Posterior cingulate gyrus (tissue), 11 donors: Measurements from ENCODE around the gene KLC4.
"Not testable (repeated sequence)": the region's sequence is repeated elsewhere in the genome, so short reads cannot be mapped to it uniquely, and the experiment has no call there.

Experiments
- DNase-seq, 10 donors: peaks; one replicate each; pipeline versions ENCODE4 v3.0.0 to v3.0.0-alpha.2; 2020 to 2021; ENCODE audit warnings: mixed read lengths in 3 of 10
- intact Hi-C: fragments of 100-400 bp; cut with DNase I; formaldehyde crosslinking; loops from one replicate; pipeline ENCODE4 v1.15.1; 2023

KLC4 gene

DNA sequence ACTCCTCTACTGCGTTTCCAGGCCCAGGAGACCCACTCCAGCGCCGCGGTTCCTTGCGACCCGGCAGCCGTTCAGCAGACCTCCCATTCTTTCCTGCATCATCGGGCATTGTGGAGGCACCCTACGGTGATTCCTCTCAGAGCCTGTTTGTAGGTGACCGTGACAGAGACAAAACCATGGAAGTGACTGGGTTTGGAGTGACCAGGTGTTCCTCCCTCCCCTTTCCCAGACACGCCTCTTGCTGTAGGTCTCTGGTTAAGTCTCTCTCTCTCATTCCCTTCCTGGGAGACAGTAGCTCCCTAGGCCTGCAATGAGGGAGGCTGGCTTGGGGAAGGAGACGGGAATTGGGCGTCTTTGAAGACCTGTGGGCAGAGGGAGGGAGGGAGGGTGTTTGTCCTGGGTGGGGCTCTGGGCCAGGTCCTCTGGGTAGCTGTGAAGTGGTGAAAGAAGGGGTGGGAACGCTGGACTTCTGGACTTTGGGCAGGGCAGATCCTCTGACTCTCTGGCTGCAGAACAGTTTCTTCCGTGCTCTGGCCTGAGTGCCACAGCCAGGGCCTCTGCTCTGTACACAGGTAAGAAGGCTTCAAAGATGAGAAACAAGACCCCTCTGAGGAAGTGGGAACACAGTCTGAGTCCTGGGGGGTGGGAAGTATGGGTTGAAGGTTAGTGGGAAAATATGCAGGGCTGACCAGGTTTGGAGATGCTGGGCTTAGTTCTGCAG, 763 bp downstream of the KLC4 start:
- DNase-seq: peak in 1 of 10 donors; percentile 66
- intact Hi-C loops: no loop called here

DNA sequence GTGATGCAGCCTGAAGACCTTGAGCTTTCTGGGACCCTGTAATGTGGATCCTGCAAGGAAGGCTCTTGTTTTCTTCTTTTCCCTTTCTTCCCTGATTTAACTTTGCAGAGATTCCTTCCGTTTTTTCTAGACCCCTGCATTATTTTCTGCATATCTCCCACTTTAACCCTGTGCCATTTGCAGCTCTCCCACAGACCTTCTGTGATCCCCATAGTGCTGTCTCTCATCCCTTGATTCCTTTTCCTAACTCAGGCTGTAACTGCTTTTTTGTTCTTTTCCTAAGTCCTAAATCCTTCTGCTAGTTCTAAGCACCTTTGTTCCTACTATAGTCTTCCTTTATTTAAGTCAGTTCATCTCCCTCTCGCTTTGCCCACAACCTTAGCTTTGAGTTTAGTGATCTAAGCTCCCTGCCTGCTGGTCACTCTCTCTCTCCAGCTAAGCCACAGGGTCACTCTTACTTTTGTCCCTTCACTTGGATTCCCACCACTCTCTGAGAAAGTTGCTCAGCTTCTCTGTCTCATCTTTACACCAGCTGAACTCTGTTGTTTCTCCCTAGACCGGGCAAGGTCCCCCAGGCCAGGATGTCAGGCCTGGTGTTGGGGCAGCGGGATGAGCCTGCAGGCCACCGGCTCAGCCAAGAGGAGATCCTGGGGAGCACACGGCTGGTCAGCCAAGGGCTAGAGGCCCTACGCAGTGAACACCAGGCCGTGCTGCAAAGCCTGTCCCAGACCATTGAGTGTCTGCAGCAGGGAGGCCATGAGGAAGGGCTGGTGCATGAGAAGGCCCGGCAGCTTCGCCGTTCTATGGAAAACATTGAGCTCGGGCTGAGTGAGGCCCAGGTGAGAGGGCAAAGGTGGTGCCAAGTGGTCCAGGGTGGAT, 1.6 kb downstream of the KLC4 start:
- peak in 1 of 10 donors; percentile 48 for DNase-seq
- intact Hi-C loops: no loop called here

DNA sequence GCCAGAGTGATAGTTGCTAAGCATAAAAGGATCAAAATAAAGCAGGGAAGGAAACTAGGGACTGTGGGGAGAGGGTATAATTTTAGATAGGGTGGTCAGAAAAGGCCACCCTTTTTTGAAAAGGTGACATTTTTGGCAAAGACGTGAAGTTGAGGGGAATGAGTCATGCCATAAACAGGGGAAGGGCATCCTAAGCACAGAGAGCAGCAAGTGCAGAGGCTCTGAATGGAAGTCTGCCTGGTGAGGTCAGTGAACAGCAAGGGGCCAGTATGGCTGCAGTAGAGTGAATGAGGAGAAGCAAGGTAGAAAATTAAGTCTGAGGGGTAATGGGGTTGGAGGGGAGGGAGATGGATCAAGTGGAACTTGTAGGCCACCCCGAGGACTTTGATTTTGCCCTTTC, 2.4 kb downstream of the KLC4 start:
- intact Hi-C loops: no loop called here
- DNase-seq: no peak

DNA sequence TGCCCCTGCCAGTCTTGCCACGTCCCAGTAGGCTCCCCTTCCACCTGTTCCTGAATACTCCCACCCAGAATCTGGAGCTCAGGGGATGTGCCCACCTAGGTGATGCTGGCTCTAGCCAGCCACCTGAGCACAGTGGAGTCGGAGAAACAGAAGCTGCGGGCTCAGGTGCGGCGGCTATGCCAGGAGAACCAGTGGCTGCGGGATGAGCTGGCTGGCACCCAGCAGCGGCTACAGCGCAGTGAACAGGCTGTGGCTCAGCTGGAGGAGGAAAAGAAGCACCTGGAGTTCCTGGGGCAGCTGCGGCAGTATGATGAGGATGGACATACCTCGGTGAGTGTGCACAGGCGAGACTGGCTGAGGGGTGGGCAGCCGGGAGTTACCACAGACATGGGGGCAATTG, 3.4 kb downstream of the KLC4 start:
- peak in 1 of 10 donors; percentile 58 for DNase-seq
- intact Hi-C loops: no loop called here

DNA sequence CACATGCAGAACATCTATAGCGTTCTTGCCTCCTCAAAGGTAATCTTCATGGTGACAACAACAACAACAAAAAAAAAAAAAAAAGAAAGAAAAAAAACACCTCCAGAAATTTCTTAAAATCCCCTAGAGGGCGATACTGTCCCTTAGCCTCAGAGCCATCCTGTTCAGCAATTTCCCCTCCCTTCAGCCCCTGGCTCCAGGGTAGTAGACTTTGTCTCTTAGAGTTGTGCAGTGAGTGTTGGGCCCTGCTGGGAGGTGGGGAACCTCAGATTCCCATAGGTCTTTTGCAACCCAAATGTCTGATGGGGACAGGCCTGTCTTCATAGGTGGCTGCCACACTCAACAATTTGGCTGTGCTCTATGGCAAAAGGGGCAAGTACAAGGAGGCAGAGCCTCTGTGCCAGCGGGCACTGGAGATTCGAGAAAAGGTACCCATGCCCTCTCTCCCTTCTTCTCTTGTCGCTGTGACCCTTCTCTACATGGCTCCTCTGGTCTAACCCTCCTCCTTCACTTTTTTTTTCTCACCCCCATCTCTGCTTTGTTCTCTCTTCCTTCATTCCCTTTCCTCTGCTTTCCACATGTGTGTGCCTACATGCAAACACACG, 10.7 kb downstream of the KLC4 start:
- DNase-seq: peak in 1 of 10 donors; percentile 17
- intact Hi-C loops: no loop called here

DNA sequence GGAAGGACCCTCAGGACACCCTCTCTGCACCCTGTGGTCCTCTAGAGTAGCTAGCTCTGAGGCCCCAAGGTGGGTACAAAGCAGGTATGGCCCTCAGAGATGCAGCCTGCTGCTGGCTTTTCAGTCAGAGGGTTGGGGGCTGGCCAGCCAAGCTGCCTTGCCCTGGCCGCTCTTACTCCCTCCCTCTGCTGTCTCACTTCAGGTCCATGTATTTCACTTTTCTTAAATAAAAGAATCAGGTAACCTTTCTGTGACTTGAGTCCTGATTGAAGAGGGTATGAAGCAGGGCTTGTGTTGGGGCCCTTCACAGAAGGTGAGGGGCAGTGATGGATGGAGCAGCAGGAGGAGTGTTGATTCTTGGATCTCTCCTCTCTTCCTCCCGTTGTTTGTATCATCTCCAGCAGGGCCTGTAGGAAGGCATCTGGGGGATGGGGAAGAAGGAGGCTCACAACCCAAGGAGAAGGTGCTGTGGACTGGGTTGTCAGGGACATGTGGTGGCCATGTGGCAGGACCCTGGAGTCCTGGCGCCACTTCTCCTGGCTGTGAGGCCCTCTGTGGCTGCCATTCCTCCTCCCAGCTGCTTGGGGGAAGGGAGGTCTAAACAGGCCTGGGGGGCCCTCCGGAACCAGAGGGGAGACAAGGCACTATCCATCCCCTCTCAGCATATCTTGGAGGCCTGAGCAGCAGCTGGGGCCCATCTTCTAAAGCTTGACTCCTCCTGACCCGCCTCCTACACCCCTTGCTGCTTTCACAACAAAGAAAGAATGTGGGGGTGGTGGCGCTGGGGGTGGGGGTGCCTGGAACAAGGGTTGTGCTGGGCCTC, 15.6 kb downstream of the KLC4 start:
- intact Hi-C loops: loop anchor here (5.0 kb wide), 1 partner anchor 67 kb away; no protein-coding TSS in a partner anchor
- peak in 1 of 10 donors; percentile 64 for DNase-seq

DNA sequence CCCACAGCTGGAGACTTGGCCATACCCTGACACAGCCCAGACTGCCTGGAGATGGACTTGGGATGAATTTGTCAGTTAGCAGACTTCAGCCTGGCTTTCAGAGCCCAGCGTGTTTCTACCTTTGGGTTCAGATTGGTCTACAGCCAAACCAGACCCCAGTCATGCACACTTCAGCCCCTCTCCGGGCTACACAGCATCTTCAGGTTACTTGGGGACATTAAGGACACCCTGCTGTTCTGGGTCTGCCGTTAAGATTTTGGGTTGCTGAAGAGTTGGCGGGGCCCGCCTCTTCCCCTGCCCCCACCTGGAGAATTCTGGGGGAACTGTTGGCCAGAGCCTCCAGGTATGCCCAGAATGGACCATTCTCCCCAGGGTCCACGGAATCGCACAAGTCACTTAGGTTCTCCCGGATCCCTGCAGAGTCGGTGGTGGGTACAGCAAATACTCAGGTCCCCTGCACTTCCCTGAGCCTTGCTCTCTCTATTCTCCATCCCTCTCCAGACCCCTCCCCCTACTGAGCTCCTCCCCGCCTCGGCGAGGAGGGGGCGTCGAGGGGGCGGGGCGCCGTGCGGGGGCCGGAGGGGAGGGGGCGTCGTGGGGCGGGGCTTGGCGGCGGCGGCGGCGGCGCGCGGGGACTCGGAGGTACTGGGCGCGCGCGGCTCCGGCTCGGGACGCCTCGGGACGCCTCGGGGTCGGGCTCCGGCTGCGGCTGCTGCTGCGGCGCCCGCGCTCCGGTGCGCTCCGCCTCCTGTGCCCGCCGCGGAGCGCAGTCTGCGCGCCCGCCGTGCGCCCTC, 16.4 kb downstream of the KLC4 start, which contains the start of gene PTK7:
TSS of gene PTK7 (plus strand) at position 645 of the 794 bp plus-strand sequence. CDS start 175 bp downstream, outside the sequence.
- intact Hi-C loops: loop anchor here (5.0 kb wide), 1 partner anchor 66 kb away; no protein-coding TSS in a partner anchor
- peak in 5 of 10 donors; percentile 23 to 90 (median 44) for DNase-seq

DNA sequence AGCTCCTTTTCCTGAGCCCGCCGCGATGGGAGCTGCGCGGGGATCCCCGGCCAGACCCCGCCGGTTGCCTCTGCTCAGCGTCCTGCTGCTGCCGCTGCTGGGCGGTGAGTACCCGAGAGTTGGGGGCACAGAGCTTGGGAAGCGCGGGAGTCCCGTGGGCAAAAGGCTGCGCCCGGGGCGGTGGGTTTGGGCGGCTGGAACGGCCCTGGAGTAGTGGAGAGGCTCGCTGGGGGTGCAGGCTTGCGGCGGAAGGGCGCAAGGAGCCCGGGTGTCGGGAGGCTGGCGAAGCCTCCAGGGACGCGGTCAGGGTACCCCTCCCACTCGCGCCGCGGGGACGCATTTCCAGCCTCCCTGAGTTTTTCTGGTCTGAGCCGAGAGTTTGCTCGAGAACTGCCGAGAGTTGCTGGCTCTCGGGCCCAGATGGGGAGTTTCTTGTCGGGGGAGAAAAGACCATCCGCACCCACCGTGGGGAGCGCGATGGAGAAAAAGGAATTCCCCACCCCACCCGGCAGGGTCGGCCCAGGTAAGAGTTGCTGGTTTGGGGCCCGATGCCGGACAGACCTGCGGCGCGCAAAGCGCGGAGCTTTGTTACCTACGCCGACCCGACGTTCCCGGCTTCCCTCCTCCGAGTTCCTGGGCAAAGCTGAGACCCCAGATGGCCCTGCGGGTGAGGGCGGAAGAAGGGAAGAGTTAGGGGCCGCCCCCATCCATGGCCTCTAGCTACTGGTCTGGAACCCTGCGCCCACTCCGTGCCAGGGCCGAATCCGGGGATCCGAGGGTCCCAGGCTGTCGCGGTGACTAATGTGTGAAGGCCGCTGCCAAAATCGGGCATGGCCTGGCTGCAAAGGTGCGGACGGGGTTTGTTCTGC, 17.3 kb downstream of the KLC4 start:
- peak in 5 of 10 donors; percentile 14 to 85 (median 73) for DNase-seq
- intact Hi-C loops: loop anchor here (5.0 kb wide), 1 partner anchor 66 kb away; no protein-coding TSS in a partner anchor

DNA sequence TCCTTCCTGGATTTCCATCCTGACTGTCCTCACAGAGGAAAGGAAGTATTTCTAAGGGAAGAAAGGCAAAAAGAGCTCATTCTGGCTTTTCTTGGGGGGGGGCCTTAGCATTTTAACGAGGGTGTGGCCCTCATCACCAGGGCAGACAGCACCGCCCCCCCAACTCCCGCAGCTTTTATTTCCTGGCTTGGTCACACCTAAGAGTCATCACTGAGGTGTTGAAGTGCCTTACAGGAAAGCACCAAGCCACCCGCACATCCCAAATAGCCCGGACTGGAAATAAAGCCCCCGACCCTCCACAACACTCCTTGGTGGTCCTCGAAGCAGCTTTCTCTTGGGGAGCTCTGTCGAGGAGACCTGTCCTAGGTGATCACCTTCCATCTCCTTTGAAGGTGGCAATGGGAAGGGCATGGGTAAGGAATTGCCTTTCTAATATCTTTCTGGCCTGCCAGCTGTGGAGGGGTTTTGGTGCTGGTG, 17.9 kb downstream of the KLC4 start:
- DNase-seq: no peak
- intact Hi-C loops: loop anchor here (5.0 kb wide), 1 partner anchor 65 kb away; no protein-coding TSS in a partner anchor

DNA sequence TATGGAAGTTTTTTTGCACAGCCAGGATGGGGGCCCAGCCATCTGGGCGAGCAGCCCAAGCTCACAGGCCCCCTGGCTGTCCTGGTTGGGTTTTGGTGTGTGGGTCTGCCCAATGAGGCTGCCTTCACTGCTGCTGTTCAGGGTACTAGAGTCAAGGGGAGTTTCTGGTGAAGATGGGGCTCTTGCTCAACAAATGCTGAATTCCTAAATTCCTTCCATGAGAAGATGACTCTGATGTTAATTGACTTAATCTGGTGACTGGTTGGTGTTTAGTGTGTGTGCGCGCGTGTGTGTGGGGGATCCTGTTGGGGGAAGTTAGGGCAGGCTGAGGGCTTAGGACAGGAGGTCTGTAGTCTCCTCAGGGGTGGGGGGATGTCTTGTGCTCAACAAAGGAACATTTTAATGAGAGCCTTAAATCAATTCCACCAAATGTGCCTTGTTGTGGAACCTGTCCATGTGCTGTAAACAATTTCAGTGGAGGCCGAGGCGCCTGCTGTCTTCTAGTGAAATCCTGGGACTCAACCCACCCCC, 18.6 kb downstream of the KLC4 start:
- intact Hi-C loops: loop anchor here (5.0 kb wide), 1 partner anchor 64 kb away; no protein-coding TSS in a partner anchor
- DNase-seq: peak in 1 of 10 donors; percentile 55

DNA sequence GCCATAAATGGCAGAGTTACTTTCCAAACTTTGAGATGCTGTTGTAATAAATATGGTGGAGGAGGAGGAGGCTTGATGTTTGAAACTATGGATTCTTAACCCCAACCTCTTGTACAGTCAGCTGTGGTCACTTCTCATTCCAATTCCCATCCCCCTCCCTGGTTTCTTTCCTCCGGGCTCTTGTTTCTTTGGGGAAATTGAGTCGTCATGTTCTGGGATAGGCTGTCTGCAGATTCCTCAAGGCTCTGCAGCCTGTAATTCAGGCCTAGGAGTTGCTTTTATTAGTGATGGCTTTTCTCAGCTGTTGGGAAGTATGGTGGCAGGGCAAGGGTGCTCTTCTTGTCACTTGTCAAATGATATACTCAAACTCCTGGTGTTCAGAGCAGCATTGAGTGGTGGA, 19.3 kb downstream of the KLC4 start:
- intact Hi-C loops: loop anchor here (5.0 kb wide), 1 partner anchor 64 kb away; no protein-coding TSS in a partner anchor
- DNase-seq: no peak

DNA sequence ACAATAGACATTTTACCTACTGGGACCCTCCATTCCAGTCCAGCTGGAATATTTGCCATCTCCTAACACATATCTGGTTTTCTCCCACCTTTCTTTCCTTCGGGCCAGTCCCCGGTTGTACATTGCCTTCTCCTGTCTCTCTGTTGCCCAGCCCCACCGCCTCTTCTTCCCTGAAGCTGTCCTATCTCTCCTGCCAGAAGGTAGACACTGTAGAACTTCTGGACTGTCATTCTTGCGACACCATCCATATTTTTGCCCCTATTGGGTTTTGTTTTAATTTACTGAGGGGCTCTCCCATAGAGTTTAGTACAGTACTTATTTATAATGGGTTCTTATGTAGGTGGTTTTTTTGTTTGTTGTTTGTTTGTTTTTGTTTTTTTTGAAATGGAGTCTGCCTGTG, 21.6 kb downstream of the KLC4 start:
- intact Hi-C loops: no loop called here
- DNase-seq: peak in 2 of 10 donors; percentile 18 to 21

DNA sequence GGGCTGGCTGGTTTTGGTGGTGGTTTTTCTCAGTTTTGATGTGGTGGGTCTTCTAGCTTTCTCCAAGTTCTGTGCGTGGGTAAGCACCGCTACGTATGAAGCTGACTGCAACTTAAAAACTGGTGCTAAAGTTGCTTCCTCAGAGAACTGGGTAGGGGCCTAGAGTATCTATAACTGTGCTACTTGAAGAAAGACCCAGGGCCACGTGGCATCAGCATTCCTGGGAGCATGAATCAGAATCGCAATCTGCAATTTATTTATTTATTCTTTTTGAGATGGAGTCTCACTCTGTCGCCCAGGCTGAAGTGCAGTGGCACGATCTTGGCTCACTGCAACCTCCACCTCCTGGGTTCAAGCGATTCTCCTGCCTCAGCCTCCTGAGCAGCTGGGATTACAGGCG, 22.5 kb downstream of the KLC4 start:
- DNase-seq: peak in 1 of 10 donors; percentile 39
- intact Hi-C loops: not testable (repeated sequence)

DNA sequence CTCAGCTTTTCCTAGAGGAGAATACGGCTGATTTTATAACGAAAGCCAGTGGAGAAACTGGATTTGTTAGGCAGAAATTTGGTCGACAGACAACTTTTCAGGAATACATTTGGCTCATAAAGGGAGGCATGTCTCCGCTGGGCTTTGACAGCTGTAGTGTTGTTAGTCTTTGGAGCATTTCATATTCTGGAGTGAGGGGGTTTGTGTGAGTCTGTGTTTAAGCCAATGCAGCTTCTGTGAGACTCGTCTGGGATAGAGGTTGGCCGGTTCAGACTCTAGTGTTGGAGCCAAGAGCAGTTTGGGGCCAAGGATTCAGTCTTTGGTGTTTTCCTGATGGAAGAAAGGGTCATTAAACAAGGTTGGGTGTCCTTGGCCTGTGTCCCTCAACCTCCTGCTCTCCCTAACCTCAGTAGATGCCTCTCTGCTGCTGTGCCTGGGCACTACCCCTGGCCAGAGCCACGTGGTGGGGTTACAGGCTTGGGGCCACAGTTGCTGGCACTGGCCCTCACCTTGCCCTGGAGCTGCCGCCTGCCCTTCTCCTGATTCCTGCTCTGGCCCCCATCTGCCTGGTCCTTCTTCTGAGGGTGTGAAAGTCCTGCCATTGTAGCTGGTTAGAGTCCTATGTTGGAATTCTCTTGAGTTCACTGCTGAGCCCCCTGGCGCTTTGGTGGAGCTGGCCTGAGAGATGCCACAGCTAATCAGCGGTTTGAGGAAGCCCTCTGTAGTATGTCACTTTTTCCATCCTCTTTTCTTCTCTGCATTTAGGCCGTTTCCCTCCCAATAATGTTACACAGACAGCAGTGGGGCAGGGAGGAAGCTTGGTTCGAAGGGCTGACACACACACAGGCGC, 23.6 kb downstream of the KLC4 start:
- intact Hi-C loops: no loop called here
- DNase-seq: peak in 1 of 10 donors; percentile 19

DNA sequence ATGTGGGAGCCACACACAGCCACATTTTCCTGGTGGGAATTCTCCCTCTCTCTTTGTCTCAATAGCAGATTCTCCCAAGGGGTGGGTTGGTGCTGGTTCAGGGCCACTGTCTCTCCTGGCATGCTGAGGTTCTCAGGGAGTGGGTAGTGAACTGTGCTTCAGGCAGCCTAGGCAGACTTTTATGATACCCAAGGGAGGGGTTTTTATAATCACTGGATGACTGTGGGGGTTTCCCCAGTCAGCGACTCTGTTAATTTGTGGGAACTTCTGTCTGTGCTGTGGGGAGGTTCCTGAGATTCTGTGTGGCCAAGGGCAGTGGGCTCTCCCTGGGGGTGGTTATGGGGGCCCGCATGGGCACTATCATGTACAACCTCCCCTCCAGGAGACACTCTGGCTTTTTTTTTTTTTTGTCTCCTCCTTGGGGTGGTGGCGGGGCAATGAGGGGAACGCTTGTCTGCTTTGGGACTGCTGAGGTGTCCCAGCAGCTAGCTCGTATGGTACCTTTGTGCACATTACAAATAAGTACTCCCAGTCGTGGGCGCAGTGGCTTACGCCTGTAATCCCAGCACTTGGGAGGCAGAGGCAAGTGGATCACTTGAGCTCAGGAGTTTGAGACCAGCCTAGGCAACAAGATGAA, 26.7 kb downstream of the KLC4 start:
- no peak for DNase-seq
- intact Hi-C loops: no loop called here

DNA sequence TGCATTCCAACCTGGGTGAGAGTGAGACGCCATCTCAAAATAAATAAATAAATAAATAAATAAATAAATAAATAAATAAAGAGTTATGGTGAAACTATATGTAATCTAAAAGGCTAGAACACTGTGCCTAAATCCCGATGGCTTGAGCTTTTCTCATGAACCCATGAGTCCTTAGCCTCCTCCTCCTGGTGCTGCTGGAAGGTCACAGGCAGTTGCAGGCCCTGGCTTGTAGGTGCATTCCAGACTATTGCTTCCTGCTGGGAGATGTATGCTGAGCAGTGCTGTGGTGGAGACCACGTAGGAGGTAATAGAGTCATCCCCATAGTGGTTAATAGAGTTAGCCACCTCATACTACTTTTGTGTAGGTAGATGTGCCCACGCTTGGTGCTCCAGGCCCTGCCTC, 29.2 kb downstream of the KLC4 start:
- peak in 1 of 10 donors; percentile 1 for DNase-seq
- intact Hi-C loops: no loop called here
